ENCODE data around the gene ADCY9. TPM values are rescaled to one million over a fixed set of nuclear protein-coding genes. Genes with fewer than 3 reads are reported as not detected.
"Not testable (repeated sequence)": the region's sequence is repeated elsewhere in the genome, so short reads cannot be mapped to it uniquely, and the experiment has no call there.

ADCY9 gene
- 21.6 TPM for polyA plus RNA-seq (2013, experiment 1 of 2; ENCODE audit: insufficient read length)
- polyA plus RNA-seq (2013, experiment 2 of 2; ENCODE audit: insufficient read length), result 19.5 TPM

GRCh38 chr16:4116325-4117249, at the start of gene ADCY9:
Gene ADCY9, minus strand, starts transcription at chr16:4116442. Its CDS starts 1,000 bp downstream, at chr16:4115442.
- peak; percentile 89 for DNase-seq

DNA sequence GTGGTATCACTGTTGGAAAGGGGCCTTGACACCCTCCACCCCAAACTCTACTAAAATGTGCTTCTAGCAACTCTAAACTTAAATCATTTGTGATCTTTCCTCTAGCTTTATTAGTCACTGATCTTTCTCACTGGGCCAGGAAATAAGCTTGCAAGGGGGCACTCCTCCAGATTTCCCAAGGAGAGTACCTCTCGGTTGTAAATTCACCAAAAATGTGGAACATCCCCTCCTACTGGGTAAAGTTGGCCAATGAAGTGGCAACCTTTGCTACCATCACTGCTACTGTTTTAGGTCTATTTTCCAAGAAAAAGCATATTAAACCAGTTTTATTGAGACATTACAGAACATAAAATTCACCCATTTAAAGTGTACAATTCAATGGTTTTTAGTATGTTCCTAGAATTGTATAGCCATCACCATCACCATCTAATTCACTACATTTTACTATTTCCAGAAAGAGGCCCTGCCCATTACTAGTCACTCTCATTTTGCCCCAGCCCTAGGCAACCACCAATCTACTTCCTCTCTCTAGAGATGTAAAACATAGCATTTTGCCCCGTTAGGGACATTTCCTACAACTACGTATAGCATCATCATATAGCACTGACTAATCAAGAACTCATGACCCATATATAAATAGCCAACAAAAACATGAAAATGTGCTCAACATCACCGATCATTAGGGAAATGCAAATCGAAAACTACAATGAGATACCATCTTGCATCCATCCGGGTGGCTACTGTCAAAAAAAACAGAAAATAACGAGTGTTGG, 44.6 kb upstream of the ADCY9 start:
- DNase-seq, result no peak

- peak; percentile 38 for DNase-seq
Measured at GRCh38 chr16:4159726-4160125, 43.5 kb upstream of the ADCY9 start.

GRCh38 chr16:4158143-4159093, 42.2 kb upstream of the ADCY9 start:
- no peak for DNase-seq

GRCh38 chr16:4157376-4157825, 41.2 kb upstream of the ADCY9 start:
- no peak for DNase-seq

- not testable (repeated sequence) for DNase-seq
Measured at GRCh38 chr16:4156503-4156902, 40.3 kb upstream of the ADCY9 start.

GRCh38 chr16:4153364-4153763, 37.1 kb upstream of the ADCY9 start:
- not testable (repeated sequence) for DNase-seq

- no peak for DNase-seq
Measured at GRCh38 chr16:4152267-4152666, 36.0 kb upstream of the ADCY9 start.

DNA sequence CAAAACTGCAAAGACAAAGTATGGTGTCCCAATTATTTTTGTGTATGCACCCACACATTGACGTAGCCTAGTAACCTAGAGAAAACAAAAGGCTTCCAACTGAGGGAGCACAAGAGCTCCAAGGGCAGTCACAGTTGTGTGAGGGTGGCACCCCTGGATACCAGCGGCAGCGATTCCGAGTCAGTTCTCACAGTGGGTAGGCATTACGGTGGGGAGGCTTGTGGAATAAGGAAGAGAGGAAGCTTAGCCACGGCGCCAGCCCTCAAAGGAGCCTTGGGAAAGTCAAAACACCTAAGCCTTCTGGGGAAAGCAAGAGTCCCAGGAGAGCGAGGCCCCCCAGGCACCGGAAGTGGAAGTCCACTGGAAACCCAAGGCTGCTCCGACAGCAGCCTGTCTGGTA, 31.0 kb upstream of the ADCY9 start:
- no peak for DNase-seq

DNA sequence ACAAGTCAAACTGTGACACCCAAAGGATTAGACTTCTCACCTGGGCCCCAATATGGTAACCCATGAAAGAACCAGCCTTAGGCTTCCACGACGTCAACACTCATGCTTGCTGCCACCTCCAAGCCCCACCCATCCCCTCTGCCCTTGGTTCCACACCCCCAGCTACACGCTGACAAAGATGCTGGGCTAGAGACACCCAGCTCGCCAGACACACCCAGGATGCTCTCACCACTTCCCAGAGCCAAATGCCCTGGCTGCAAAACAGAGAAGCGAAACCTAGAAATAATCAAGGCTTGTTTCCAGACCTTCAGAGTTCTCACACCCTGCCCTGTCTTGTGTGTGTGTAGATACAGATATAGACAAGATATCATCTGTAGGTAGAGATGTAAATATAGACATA, 26.0 kb upstream of the ADCY9 start:
- DNase-seq, result no peak

DNA sequence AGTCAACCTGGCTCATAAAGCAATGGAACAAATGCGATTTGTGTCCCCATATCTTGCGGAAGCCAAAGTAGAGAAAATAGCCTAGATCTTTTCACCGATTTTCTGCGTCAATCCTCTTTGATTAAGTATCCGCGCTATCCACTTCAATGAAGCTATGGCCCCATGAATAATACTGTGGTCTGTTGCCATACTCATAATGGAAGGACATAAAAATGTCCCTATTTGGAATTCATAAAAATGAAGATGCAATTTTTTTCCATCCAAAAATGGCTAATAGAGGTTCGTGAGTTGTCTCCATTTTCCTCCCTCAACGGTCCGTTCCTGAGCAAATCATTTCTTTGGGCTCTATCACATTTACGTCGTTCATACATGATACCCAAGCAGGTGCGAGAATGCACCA, 25.4 kb upstream of the ADCY9 start:
- no peak for DNase-seq

DNA sequence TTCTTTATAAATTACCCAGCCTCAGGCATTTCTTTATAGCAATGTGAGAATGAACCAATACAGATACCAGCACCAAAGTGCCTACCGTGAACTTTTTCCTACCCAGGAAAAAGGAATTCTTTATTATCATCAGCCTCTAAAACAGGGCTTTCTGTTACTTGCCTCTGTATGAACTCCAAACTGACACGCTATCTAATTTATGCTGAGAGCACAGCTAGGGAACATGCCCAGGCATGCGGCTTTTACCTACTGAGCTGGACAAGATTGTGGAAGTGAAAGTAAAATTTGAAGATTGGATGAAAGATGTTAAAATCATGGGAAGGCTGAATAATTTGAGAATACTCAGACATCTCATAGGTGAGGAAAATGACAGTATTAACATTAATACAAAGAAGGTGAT, 24.4 kb upstream of the ADCY9 start:
- DNase-seq, result peak; percentile 49

- no peak for DNase-seq
Measured at GRCh38 chr16:4139968-4140367, 23.7 kb upstream of the ADCY9 start.

DNA sequence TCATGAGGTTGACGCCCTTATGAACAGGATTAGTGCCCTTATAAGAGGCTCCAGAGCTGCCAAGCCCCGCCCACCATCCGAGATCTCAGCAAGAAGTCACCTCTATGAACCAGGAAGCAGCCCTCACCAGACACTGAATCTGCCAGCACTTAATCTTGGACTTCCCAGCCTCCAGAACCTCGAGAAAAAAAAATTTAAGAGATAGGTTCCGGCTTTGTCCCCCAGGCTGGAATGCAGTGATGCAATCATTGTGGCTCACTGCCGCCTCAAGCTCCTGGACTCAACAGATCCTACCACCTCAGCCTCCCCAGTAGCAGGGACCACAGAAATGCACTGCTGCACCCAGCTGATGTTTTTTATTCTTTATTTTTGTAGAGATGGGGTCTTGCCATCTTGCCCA, 22.5 kb upstream of the ADCY9 start:
- no peak for DNase-seq

GRCh38 chr16:4137438-4137837, 21.2 kb upstream of the ADCY9 start:
- no peak for DNase-seq

DNA sequence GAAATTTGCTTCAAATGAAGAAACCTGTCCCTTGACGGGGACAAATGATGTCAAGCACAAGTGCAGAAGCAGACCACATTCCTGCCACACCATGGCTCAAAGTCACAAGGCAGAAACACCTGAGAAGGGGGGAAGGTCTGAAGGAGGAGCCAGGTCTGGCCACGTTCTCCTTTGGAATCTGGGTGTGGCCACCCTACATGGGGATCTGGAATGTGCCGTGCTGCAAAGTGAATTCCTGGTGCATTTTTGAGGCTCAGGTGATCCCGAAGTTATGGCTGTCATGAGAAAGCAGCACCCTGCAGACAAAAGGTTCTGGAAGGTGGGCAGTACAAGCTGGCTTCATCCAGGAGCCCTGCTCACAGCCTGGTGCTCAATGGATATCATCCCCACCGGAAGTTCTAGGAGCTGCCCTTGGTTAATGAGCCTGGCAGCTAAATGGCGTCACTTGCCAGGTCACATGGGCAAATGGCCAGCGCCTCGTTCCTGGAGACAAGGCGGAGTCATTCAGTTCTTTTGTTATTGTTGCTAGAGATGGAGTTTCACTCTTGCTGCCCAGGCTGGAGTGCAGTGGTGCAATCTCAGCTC, 20.1 kb upstream of the ADCY9 start:
- no peak for DNase-seq

DNA sequence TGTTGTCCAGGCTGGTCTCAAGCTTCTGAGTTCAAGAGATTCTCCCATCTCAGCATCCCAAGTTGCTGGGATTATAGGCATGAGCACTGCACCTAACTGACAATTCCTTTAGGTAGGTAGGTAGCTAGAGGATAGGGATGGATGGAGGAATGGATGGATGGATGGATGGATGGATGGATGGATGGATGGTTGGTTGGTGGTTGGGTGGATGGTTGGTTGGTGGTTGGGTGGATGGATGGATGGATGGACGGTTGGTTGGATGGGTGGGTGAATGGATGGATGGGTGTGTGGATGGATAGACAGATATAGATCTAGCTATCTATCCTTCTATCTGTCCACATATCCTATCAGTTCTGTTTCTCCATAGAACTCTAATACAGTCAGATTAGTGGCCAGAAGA, 19.3 kb upstream of the ADCY9 start:
- DNase-seq, result no peak

- DNase-seq, result no peak
Measured at GRCh38 chr16:4133897-4134372, 17.7 kb upstream of the ADCY9 start.

DNA sequence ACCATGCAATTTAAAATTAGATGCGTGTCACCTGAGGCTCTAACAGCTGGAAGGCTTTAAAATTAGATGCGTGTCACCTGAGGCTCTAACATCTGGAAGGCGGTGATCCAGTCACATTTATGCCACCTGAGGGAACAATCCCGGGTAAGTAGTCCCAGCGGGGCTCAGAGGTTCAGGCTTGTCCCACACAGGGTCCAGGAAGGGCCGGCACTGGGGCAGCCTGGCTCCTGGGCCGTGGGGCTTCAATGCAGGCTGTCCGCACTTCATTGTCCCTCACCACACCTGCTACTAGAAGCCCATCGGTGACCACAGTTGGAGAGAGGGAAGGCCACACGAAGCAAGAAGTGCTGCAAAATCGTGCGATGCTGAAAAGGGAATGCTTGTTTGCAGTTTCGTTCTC, 15.4 kb upstream of the ADCY9 start:
- DNase-seq, result no peak

DNA sequence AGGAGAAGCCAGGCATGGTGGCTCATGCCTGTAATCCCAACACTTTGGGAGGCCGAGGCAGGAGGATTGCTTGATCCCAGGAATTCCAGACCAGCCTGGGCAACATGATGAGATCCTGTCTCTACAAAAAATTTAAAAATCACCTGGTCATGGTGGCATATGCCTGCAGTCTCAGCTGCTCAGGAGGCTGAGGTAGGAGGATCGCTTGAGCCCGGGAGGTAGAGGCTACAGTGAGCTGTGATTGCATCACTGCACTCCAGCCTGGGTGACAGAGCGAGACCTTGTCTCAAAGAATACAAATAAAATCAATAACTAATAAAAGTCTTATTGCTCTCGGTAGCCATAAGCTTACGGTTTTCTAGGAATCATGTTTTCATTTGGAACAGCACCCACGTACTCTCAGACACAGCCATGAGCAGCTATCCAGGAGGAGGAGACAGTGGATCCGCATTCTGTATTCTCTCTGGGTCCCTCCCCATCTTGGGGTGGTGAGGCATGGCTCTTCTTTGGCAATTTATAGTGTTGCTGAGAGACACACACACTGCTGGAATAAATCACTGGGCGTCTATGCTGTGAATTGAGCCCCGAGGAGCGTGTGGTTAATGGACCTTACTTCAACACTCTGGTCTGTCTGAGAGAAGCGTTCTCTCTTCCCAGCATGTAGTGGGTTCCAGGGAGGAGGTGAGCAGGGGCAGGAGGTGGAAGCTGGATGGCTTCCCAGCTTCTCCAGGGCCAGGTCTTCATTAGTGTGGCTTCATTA, 8.5 kb upstream of the ADCY9 start:
- no peak for DNase-seq

Data from fibroblast of skin of scalp (primary cell).